Neural progenitor cell (in vitro differentiated cells): Measurements from ENCODE around the gene NDUFA3. TPM values are rescaled to one million over a fixed set of nuclear protein-coding genes. Genes with fewer than 3 reads are reported as not detected.

Experiments
- DNase-seq: peaks from one replicate; pipeline ENCODE4 v3.0.0-alpha.2; 2016; ENCODE audit warnings: low spot score
- H2AFZ ChIP-seq: fragments of 200-600 bp; sonication (generic); replicated peaks from 2 replicates; pipeline ENCODE4 v1.6.1; 2016; ENCODE audit warnings: antibody characterized with exemption
- H3F3A ChIP-seq: fragments of 200-600 bp; sonication (generic); 2 replicates; pipeline ENCODE4 v1.6.1; 2016; ENCODE audit warnings: antibody characterized with exemption, low read depth
- H3K27ac ChIP-seq: fragments of 200-600 bp; sonication (generic); 2 replicates; pipeline ENCODE4 v1.5.1; 2016; ENCODE audit warnings: mild to moderate bottlenecking
- H3K27me3 ChIP-seq: fragments of 200-600 bp; sonication (generic); 2 replicates; pipeline ENCODE4 v1.6.1; 2016; ENCODE audit warnings: mild to moderate bottlenecking, moderate library complexity
- H3K36me3 ChIP-seq: fragments of 200-600 bp; sonication (generic); 2 replicates; pipeline ENCODE4 v1.5.1; 2016
- H3K4me1 ChIP-seq: fragments of 200-600 bp; sonication (generic); 2 replicates; pipeline ENCODE4 v1.6.1; 2016; ENCODE audit warnings: mixed run types
- H3K4me2 ChIP-seq: fragments of 200-600 bp; sonication (generic); 2 replicates; pipeline ENCODE4 v1.6.1; 2016
- H3K4me3 ChIP-seq: fragments of 200-600 bp; sonication (generic); 2 replicates; pipeline ENCODE4 v1.5.1; 2016
- H3K79me2 ChIP-seq: fragments of 200-600 bp; sonication (generic); 2 replicates; pipeline ENCODE4 v1.6.1; 2016; ENCODE audit warnings: low read depth
- H3K9ac ChIP-seq: fragments of 200-600 bp; sonication (generic); 2 replicates; pipeline ENCODE4 v1.6.1; 2016
- H3K9me3 ChIP-seq: fragments of 200-600 bp; sonication (generic); 2 replicates; pipeline ENCODE4 v1.5.1; 2016; ENCODE audit warnings: low read depth
- H4K20me1 ChIP-seq: fragments of 200-600 bp; sonication (generic); 2 replicates; pipeline ENCODE4 v1.6.1; 2016; ENCODE audit warnings: low read depth
- H3K27ac Mint-ChIP-seq: 3 replicates; pipeline ENCODE4 v1.8.0; 2021; ENCODE audit warnings: mixed read lengths
- H3K27me3 Mint-ChIP-seq: 2 replicates; pipeline ENCODE4 v1.8.0; 2022; ENCODE audit warnings: low read depth, mild to moderate bottlenecking, inconsistent platforms, moderate library complexity, mixed read lengths; ENCODE audit not compliant: insufficient read depth
- H3K36me3 Mint-ChIP-seq: 3 replicates; pipeline ENCODE4 v1.8.0; 2021; ENCODE audit warnings: mixed read lengths
- H3K4me1 Mint-ChIP-seq: 3 replicates; pipeline ENCODE4 v1.8.0; 2021; ENCODE audit warnings: mixed read lengths
- H3K4me3 Mint-ChIP-seq: 3 replicates; pipeline ENCODE4 v1.8.0; 2021; ENCODE audit warnings: mild to moderate bottlenecking, moderate library complexity, mixed read lengths
- H3K9me3 Mint-ChIP-seq: 3 replicates; pipeline ENCODE4 v1.8.0; 2020; ENCODE audit warnings: mixed read lengths
- EZH2 ChIP-seq: fragments of 200-600 bp; sonication (generic); IDR thresholded peaks from 2 replicates; pipeline ENCODE4 v1.6.1; 2017; ENCODE audit warnings: antibody characterized with exemption, mild to moderate bottlenecking, moderate library complexity
- EZH2phosphoT487 ChIP-seq: fragments of 200-600 bp; sonication (generic); IDR thresholded peaks from 2 replicates; pipeline ENCODE4 v1.6.1; 2017; ENCODE audit warnings: antibody characterized with exemption
- total RNA-seq: library from RNA; depleted of rRNA; stranded (reverse); fragments of >200 nt; gene quantifications from 2 replicates; pipeline ENCODE4 v1.2.3, GENCODE V29; 2015; ENCODE audit warnings: low replicate concordance
- TF ChIP-seq, protein P1 (sequence below): fragments of 200-600 bp; sonication (generic); IDR thresholded peaks from 2 replicates; pipeline ENCODE4 v1.5.1; 2017; ENCODE audit warnings: antibody characterized with exemption, mild to moderate bottlenecking

NDUFA3 gene
- total RNA-seq, 1 donor from 2014 or later = 75.9 TPM

DNA sequence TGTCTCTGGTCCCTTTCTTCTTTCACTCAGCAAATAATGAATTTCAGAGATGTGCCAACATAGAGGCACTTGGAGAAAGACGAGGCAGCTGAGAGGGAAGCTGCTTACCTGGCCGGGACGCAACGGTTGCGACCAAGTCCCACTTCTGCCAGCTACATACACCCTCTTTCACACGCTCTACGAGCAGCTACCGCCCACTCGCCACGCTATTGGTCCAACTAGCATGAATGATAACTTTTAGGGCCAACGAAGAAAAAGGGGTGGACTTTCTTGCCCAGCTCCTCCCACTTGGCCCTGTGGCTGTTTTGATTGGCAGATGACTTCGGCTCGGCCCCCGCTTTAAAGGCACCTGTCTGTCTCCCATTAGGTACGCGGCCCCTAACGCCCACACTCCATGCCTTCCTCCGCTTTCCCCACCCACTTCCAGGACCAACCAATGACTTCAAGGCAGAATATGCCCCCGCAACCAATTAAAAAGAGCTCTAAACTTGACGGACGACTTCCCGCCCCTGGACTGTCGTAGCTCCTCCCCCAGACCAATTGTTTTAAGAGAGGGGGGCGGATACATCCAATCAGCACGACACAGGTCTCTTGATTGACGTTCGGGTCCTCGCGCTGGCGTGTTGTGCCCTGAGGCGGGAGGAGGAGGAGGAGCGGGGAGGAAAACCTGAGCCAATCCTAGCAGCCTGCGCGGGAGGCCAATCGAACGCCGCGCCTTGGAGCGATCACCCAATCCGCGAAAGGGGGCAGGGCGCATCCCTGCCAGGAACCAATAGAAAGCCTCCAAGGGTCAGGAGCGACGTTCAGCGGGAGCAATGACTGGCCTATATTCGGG lies 34.4 kb downstream of the NDUFA3 start:
- TF ChIP-seq EZH2phosphoT487 (no peak), EZH2 (no peak)
- TF ChIP-seq, protein P1, sequence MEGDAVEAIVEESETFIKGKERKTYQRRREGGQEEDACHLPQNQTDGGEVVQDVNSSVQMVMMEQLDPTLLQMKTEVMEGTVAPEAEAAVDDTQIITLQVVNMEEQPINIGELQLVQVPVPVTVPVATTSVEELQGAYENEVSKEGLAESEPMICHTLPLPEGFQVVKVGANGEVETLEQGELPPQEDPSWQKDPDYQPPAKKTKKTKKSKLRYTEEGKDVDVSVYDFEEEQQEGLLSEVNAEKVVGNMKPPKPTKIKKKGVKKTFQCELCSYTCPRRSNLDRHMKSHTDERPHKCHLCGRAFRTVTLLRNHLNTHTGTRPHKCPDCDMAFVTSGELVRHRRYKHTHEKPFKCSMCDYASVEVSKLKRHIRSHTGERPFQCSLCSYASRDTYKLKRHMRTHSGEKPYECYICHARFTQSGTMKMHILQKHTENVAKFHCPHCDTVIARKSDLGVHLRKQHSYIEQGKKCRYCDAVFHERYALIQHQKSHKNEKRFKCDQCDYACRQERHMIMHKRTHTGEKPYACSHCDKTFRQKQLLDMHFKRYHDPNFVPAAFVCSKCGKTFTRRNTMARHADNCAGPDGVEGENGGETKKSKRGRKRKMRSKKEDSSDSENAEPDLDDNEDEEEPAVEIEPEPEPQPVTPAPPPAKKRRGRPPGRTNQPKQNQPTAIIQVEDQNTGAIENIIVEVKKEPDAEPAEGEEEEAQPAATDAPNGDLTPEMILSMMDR = no peak
- Histone ChIP-seq H3K27ac (no peak overlapping the region), H3K9me3 (no peaks in the 10 kb centered on the region), H3K36me3 (no peaks in the 10 kb centered on the region), H3K27me3 (peaks cover 4% of the 10 kb centered on the region), H2AFZ (peak overlapping the region; percentile 77), H3F3A (peaks cover 19% of the 10 kb centered on the region), H3K4me1 (peaks cover 8% of the 10 kb centered on the region), H3K4me2 (peak overlapping the region; percentile 95), H3K9ac (peak overlapping the region; percentile 100), H3K79me2 (peaks cover 44% of the 10 kb centered on the region), H3K4me3 (peak overlapping the region; percentile 99), H4K20me1 (peaks cover 42% of the 10 kb centered on the region)
- Mint-ChIP-seq H3K36me3 (peaks cover 7% of the 10 kb centered on the region), H3K27ac (peak overlapping the region; percentile 57), H3K27me3 (peaks cover 13% of the 10 kb centered on the region), H3K9me3 (no peaks in the 10 kb centered on the region), H3K4me1 (peaks cover 36% of the 10 kb centered on the region), H3K4me3 (peak overlapping the region; percentile 96)
- peak; percentile 100 for DNase-seq

- peaks cover 36% of the 10 kb centered on the region for H3K4me1 Mint-ChIP-seq
- H2AFZ ChIP-seq = peak within 1 kb of the TSS; percentile 93
- H3K4me2 ChIP-seq = peak within 1 kb of the TSS; percentile 98
- H3K9me3 Mint-ChIP-seq = no peaks in the 10 kb centered on the region
- peaks cover 4% of the 10 kb centered on the region for H3K27me3 ChIP-seq
- peaks cover 13% of the 10 kb centered on the region for H3K27me3 Mint-ChIP-seq
- peak within 1 kb of the TSS; percentile 100 for H3K9ac ChIP-seq
- H3F3A ChIP-seq = peaks cover 19% of the 10 kb centered on the region
- peak within 1 kb of the TSS; percentile 99 for H3K4me3 ChIP-seq
- no peaks in the 10 kb centered on the region for H3K9me3 ChIP-seq
- peak within 1 kb of the TSS; percentile 98 for H3K27ac ChIP-seq
- peak within 1 kb of the TSS; percentile 96 for H3K4me3 Mint-ChIP-seq
- no peaks in the 10 kb centered on the region for H3K36me3 ChIP-seq
- peak; percentile 75 for DNase-seq
- H3K4me1 ChIP-seq = peaks cover 8% of the 10 kb centered on the region
- peaks cover 52% of the 10 kb centered on the region for H3K79me2 ChIP-seq
- peaks cover 15% of the 10 kb centered on the region for H3K36me3 Mint-ChIP-seq
- H4K20me1 ChIP-seq = peaks cover 50% of the 10 kb centered on the region
- TF ChIP-seq EZH2phosphoT487 = no peak
- TF ChIP-seq, protein P1 = peak; percentile 50
- no peak for TF ChIP-seq EZH2
- peak within 1 kb of the TSS; percentile 93 for H3K27ac Mint-ChIP-seq
These were observed 35.2 kb downstream of the NDUFA3 start, which contains the start of gene CNOT3 for GRCh38 chr19:54137699-54138488. TSS of gene CNOT3 (plus strand) at chr19:54137762. CDS start at chr19:54142979, 5,217 bp downstream.

DNA sequence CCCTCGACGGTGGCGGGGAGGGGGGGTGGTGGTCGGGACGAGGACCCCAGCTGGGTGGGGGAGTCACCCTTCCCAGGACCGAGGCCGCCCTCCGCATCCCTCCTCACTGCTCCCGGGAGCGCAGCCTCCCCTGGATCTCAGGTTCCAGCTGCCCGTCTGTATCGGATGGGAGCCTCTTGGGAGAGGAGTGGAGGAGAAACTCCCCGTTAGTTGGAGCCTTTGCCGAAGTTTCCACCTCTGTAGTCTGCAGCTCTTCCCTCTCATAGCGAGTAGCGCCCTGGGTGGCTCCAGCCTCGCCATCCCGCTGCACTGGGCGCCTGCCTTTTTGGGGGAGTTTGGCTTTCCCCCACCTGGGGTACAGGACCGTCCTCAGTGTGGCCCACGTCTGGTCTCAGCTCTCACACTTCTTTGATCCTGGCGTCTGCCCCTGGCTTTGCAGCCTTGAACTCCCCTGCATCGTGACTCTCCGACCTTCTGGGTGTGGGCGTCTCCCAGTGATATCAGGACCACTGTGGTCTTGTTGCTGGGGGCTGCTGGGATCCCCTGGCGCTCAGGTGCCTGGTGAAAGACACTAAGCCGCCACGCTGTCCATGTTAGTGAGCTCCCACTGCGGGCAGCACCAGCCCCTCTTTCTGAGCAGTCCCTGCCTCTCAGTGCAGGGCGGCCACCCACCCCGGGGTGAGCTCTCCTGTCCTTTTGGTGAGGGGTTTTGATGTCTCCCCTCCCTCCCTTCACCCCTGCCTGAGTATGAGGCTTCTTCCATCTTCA lies 36.0 kb downstream of the NDUFA3 start:
- Histone ChIP-seq H3K4me1 (peaks cover 8% of the 10 kb centered on the region), H3K4me2 (peak overlapping the region; percentile 98), H3K9me3 (no peaks in the 10 kb centered on the region), H2AFZ (no peak overlapping the region), H3K27ac (no peak overlapping the region), H4K20me1 (peaks cover 57% of the 10 kb centered on the region), H3F3A (peaks cover 19% of the 10 kb centered on the region), H3K36me3 (no peaks in the 10 kb centered on the region), H3K4me3 (peak overlapping the region; percentile 99), H3K79me2 (peaks cover 55% of the 10 kb centered on the region), H3K27me3 (peaks cover 4% of the 10 kb centered on the region), H3K9ac (peak overlapping the region; percentile 100)
- H3K27me3 Mint-ChIP-seq = peaks cover 17% of the 10 kb centered on the region
- H3K4me3 Mint-ChIP-seq = peak overlapping the region; percentile 96
- DNase-seq = peak; percentile 28
- H3K4me1 Mint-ChIP-seq = peaks cover 36% of the 10 kb centered on the region
- peak overlapping the region; percentile 93 for H3K27ac Mint-ChIP-seq
- TF ChIP-seq EZH2 (no peak), EZH2phosphoT487 (no peak)
- TF ChIP-seq, protein P1 = no peak
- H3K9me3 Mint-ChIP-seq = no peaks in the 10 kb centered on the region
- H3K36me3 Mint-ChIP-seq = peaks cover 21% of the 10 kb centered on the region
